Omental fat pad (tissue), 4 donors: Measurements from ENCODE around the gene DSG2. TPM values are rescaled to one million over a fixed set of nuclear protein-coding genes. Genes with fewer than 3 reads are reported as not detected.

Source experiments
- ATAC-seq: fragments of 150-250 bp; one replicate; pipeline ENCODE4 v1.9.1; 2016; ENCODE audit warnings: mild to moderate bottlenecking, moderate library complexity; ENCODE audit not compliant: low FRiP score
- DNase-seq: peaks from one replicate; pipeline ENCODE4 v3.0.0-alpha.2; 2019; ENCODE audit warnings: low spot score
- total RNA-seq, 4 donors: library from RNA; depleted of rRNA; stranded (reverse); fragments of >200 nt; gene quantifications; one replicate each; pipeline ENCODE4 v1.1.0, GENCODE V29; 2016
- TF ChIP-seq, protein P1 (sequence below), 3 donors: fragments of 450-650 bp; IDR thresholded peaks; one replicate each; pipeline ENCODE4 v1.5.1; 2016 to 2017; ENCODE audit warnings: antibody characterized with exemption in 3 of 3, mild to moderate bottlenecking in 3 of 3, moderate library complexity in 2 of 3

DSG2 gene
- total RNA-seq, 4 donors from 2014 or later, result 33.5 to 75.2 (median 42.2) TPM

- DNase-seq (no peak), ATAC-seq (no peak)
- TF ChIP-seq, protein P1, sequence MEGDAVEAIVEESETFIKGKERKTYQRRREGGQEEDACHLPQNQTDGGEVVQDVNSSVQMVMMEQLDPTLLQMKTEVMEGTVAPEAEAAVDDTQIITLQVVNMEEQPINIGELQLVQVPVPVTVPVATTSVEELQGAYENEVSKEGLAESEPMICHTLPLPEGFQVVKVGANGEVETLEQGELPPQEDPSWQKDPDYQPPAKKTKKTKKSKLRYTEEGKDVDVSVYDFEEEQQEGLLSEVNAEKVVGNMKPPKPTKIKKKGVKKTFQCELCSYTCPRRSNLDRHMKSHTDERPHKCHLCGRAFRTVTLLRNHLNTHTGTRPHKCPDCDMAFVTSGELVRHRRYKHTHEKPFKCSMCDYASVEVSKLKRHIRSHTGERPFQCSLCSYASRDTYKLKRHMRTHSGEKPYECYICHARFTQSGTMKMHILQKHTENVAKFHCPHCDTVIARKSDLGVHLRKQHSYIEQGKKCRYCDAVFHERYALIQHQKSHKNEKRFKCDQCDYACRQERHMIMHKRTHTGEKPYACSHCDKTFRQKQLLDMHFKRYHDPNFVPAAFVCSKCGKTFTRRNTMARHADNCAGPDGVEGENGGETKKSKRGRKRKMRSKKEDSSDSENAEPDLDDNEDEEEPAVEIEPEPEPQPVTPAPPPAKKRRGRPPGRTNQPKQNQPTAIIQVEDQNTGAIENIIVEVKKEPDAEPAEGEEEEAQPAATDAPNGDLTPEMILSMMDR (IDR thresholded peaks at IDR 0.05), result no peak
These were observed 14.6 kb upstream of the DSG2 start for GRCh38 chr18:31483396-31483795.

GRCh38 chr18:31484461-31484860, 13.5 kb upstream of the DSG2 start:
- no peak for ATAC-seq
- no peak for DNase-seq
- TF ChIP-seq, protein P1 (IDR thresholded peaks at IDR 0.05), result no peak

- TF ChIP-seq, protein P1 (IDR thresholded peaks at IDR 0.05), result no peak
- DNase-seq, result no peak
These were observed 11.8 kb upstream of the DSG2 start for GRCh38 chr18:31486165-31486564.

GRCh38 chr18:31487246-31488015, 10.5 kb upstream of the DSG2 start:
- no peak for DNase-seq
- ATAC-seq, result peak; percentile 28
- TF ChIP-seq, protein P1 (IDR thresholded peaks at IDR 0.05), result no peak

More at GRCh38 chr18:31486165-31486564, 11.8 kb upstream of the DSG2 start:
- peak; percentile 58 for ATAC-seq

GRCh38 chr18:31489311-31489710, 8.7 kb upstream of the DSG2 start:
- DNase-seq, result no peak
- ATAC-seq, result no peak
- TF ChIP-seq, protein P1 (IDR thresholded peaks at IDR 0.05), result no peak

GRCh38 chr18:31490387-31490786, 7.6 kb upstream of the DSG2 start:
- no peak for DNase-seq
- TF ChIP-seq, protein P1 (IDR thresholded peaks at IDR 0.05), result no peak
- peak; percentile 60 for ATAC-seq

DNA sequence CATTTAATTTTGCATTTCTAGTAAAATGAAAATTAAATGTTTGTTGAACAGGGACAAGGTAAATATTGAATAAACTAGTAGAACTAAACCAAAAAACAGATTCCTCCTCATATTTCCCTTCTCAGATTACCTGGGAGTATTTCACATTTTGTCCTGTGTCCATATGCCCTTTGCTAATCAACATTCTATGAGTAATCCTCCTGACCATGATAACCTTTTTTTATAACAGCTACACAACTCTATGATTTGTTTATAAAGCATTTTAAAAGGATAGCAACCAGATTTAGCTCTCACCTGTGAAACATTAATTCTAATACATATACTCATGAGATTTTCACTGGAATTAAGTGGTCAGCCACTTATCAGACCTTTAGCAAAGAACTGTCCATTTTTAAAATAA, 7.1 kb upstream of the DSG2 start:
- ATAC-seq (no peak), DNase-seq (no peak)
- TF ChIP-seq, protein P1 (IDR thresholded peaks at IDR 0.05), result no peak
